IMR-90 (cell line): ENCODE measurements around the gene TESK2.

ENCODE experiments used
- CEBPB ChIP-seq: IDR thresholded peaks from 2 replicates; pipeline ENCODE4 v1.6.1; 2012; ENCODE audit warnings: low read depth, low read length, improper control_type of control experiment
- FOS ChIP-seq: fragments of 150-350 bp; IDR thresholded peaks from 2 replicates; pipeline ENCODE4 v1.6.1; 2016; ENCODE audit warnings: low read depth, low read length
- MXI1 ChIP-seq: IDR thresholded peaks from 2 replicates; pipeline ENCODE4 v1.6.1; 2012; ENCODE audit warnings: low read depth, mild to moderate bottlenecking, low read length, moderate library complexity, borderline replicate concordance
- POLR2A ChIP-seq: IDR thresholded peaks from 2 replicates; pipeline ENCODE4 v1.6.1; 2012; ENCODE audit warnings: mild to moderate bottlenecking, low read depth, low read length
- RAD21 ChIP-seq: IDR thresholded peaks from 2 replicates; pipeline ENCODE4 v1.6.1; 2012; ENCODE audit warnings: low read length, improper control_type of control experiment
- RFX5 ChIP-seq: IDR thresholded peaks from 2 replicates; pipeline ENCODE4 v1.8.0; 2012; ENCODE audit warnings: low read depth, mild to moderate bottlenecking, low read length, moderate library complexity
- TF ChIP-seq, protein P1 (sequence below): conservative IDR thresholded peaks from 2 replicates; pipeline ENCODE4 v1.5.1; 2012; ENCODE audit warnings: mild to moderate bottlenecking, low read depth, low read length, improper control_type of control experiment
- TF ChIP-seq, protein P2 (sequence below): fragments of 150-350 bp; IDR thresholded peaks from 2 replicates; pipeline ENCODE4 v1.6.1; 2017; ENCODE audit warnings: mild to moderate bottlenecking, antibody characterized with exemption, low read length, low read depth

DNA sequence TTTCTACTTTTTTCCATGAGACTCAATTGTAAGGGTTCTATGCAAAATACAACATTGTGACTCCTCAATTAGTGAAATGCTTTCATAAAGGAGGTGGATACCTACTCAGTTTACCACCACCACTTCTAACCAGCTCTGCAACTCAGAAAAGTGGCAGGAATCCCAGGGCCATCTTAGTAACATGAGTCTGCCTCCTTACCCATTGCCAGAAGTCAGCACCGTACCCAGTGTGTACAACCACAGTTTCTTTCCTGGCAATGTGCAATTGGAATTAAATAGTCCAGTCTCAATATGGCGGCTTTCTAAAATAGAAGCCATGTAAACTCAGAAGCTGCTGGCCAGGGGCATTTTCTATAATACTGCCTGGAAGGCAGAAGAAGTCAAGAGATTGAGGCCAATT is 32.1 kb downstream of the TESK2 start:
- TF ChIP-seq, protein P1, sequence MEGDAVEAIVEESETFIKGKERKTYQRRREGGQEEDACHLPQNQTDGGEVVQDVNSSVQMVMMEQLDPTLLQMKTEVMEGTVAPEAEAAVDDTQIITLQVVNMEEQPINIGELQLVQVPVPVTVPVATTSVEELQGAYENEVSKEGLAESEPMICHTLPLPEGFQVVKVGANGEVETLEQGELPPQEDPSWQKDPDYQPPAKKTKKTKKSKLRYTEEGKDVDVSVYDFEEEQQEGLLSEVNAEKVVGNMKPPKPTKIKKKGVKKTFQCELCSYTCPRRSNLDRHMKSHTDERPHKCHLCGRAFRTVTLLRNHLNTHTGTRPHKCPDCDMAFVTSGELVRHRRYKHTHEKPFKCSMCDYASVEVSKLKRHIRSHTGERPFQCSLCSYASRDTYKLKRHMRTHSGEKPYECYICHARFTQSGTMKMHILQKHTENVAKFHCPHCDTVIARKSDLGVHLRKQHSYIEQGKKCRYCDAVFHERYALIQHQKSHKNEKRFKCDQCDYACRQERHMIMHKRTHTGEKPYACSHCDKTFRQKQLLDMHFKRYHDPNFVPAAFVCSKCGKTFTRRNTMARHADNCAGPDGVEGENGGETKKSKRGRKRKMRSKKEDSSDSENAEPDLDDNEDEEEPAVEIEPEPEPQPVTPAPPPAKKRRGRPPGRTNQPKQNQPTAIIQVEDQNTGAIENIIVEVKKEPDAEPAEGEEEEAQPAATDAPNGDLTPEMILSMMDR = no peak
- TF ChIP-seq RAD21 (no peak), POLR2A (no peak), CEBPB (no peak), FOS (no peak), MXI1 (no peak), RFX5 (no peak)
- TF ChIP-seq, protein P2, sequence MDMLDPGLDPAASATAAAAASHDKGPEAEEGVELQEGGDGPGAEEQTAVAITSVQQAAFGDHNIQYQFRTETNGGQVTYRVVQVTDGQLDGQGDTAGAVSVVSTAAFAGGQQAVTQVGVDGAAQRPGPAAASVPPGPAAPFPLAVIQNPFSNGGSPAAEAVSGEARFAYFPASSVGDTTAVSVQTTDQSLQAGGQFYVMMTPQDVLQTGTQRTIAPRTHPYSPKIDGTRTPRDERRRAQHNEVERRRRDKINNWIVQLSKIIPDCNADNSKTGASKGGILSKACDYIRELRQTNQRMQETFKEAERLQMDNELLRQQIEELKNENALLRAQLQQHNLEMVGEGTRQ = no peak
